DOHH2 (cell line): ENCODE data around the gene ATP2B3.

Experiments used
- EZH2phosphoT487 ChIP-seq: fragments of 200-600 bp; sonication (generic); IDR thresholded peaks from 2 replicates; pipeline ENCODE4 v1.6.1; 2017; ENCODE audit warnings: borderline replicate concordance, mild to moderate bottlenecking, antibody characterized with exemption, low read length, moderate library complexity, mixed read lengths
- TF ChIP-seq, protein P1 (sequence below): fragments of 200-600 bp; sonication (generic); IDR thresholded peaks from one replicate; pipeline ENCODE4 v1.5.1; 2014; ENCODE audit warnings: antibody characterized with exemption, mild to moderate bottlenecking, low read depth, low read length; ENCODE audit not compliant: poor library complexity, severe bottlenecking

DNA sequence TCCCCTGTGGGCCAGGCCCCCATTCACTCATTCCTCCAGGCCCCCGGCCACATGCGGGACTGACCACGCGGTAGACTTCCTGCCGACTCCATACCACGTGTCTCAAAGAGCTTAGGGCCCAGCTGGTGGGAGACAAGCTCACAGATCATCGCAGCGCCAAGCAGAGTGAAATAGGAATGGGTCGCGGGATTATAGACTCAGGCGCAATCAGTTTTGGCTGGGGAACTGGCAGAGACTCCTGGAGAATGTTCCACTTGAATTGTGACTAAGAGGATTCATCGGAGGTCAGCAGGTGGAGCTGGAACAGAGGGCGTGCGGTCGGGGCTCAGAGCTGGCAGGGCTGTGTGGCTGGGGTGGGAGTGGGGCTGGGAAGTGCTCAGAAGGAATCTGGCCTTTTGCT is 15.6 kb downstream of the ATP2B3 start:
- TF ChIP-seq, protein P1, sequence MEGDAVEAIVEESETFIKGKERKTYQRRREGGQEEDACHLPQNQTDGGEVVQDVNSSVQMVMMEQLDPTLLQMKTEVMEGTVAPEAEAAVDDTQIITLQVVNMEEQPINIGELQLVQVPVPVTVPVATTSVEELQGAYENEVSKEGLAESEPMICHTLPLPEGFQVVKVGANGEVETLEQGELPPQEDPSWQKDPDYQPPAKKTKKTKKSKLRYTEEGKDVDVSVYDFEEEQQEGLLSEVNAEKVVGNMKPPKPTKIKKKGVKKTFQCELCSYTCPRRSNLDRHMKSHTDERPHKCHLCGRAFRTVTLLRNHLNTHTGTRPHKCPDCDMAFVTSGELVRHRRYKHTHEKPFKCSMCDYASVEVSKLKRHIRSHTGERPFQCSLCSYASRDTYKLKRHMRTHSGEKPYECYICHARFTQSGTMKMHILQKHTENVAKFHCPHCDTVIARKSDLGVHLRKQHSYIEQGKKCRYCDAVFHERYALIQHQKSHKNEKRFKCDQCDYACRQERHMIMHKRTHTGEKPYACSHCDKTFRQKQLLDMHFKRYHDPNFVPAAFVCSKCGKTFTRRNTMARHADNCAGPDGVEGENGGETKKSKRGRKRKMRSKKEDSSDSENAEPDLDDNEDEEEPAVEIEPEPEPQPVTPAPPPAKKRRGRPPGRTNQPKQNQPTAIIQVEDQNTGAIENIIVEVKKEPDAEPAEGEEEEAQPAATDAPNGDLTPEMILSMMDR, result no peak
- no peak for TF ChIP-seq EZH2phosphoT487
